WERI-Rb-1 (cell line): Measurements from ENCODE around the gene TM2D3.

ENCODE experiments used
- DNase-seq: peaks from one replicate; pipeline ENCODE4 v3.0.0-alpha.2; 2020
- H3K27ac ChIP-seq: fragments of 250-450 bp; sonication (Bioruptor Pico); 2 replicates; pipeline ENCODE4 v1.5.1; 2020; ENCODE audit warnings: mild to moderate bottlenecking, moderate library complexity
- H3K27me3 ChIP-seq: fragments of 250-450 bp; sonication (Bioruptor Pico); 2 replicates; pipeline ENCODE4 v1.5.1; 2021; ENCODE audit warnings: mild to moderate bottlenecking, low read depth, moderate library complexity; ENCODE audit not compliant: insufficient read depth, severe bottlenecking
- H3K36me3 ChIP-seq: fragments of 250-450 bp; sonication (Bioruptor Pico); 2 replicates; pipeline ENCODE4 v1.5.1; 2020; ENCODE audit warnings: mild to moderate bottlenecking, moderate library complexity
- H3K4me3 ChIP-seq: 2 replicates; pipeline ENCODE4 v1.5.1; 2011; ENCODE audit warnings: low read depth, mild to moderate bottlenecking, control low read depth, low read length
- H3K9me3 ChIP-seq: fragments of 250-450 bp; sonication (Bioruptor Pico); 2 replicates; pipeline ENCODE4 v1.5.1; 2021; ENCODE audit warnings: mild to moderate bottlenecking, moderate library complexity; ENCODE audit not compliant: severe bottlenecking
- TF ChIP-seq, protein P1 (sequence below): IDR thresholded peaks from 2 replicates; pipeline ENCODE4 v1.5.1; 2011; ENCODE audit warnings: low read depth, mild to moderate bottlenecking, control low read depth, inconsistent platforms, low read length

TM2D3 gene

DNA sequence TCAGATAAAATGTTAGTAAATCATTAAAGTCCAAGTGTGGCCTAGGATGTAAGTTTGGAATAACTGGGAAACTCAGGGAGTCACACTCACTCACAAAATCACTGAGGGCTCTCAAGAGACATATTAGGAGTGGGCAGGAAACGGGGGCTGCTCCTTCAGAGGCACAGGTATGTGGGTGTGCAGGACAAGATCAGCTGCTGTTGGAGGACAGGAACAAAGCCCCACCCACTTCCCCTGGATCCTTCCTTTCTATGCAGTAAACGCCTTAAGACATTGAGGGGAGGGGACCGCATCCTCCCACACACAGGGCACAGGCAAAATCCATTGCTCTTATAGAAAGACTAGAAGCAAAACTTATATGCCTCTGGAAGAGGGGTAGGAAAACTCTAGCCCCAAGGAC is 30.2 kb downstream of the TM2D3 start:
- Histone ChIP-seq H3K9me3 (no peaks in the 10 kb centered on the region), H3K27me3 (no peaks in the 10 kb centered on the region), H3K4me3 (no peak overlapping the region), H3K27ac (no peak overlapping the region), H3K36me3 (no peaks in the 10 kb centered on the region)
- TF ChIP-seq, protein P1, sequence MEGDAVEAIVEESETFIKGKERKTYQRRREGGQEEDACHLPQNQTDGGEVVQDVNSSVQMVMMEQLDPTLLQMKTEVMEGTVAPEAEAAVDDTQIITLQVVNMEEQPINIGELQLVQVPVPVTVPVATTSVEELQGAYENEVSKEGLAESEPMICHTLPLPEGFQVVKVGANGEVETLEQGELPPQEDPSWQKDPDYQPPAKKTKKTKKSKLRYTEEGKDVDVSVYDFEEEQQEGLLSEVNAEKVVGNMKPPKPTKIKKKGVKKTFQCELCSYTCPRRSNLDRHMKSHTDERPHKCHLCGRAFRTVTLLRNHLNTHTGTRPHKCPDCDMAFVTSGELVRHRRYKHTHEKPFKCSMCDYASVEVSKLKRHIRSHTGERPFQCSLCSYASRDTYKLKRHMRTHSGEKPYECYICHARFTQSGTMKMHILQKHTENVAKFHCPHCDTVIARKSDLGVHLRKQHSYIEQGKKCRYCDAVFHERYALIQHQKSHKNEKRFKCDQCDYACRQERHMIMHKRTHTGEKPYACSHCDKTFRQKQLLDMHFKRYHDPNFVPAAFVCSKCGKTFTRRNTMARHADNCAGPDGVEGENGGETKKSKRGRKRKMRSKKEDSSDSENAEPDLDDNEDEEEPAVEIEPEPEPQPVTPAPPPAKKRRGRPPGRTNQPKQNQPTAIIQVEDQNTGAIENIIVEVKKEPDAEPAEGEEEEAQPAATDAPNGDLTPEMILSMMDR, result no peak
- DNase-seq, result no peak

DNA sequence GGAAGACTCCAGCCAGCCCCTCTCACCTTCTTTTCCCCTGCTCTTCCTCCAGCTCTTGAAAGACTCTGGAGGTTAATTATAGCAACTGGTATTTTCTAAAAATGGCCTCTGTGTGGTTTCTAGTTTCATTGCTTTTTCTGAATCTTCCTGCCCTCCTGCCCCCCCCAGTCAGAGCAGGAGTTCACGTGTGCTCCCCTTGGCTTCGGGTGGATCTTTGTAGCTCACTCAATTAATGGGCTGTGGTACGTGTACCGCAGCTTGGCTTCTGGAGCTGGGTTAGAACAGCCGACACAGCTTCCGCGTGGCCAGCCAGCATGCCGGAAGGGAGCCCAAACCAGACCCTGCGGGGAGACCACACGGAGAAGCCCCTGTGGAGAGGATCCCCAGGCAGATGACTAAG is 31.5 kb downstream of the TM2D3 start:
- no peaks in the 10 kb centered on the region for H3K9me3 ChIP-seq
- DNase-seq, result no peak
- no peaks in the 10 kb centered on the region for H3K27me3 ChIP-seq
- H3K4me3 ChIP-seq, result no peak overlapping the region
- no peaks in the 10 kb centered on the region for H3K36me3 ChIP-seq
- TF ChIP-seq, protein P1, result no peak
- no peak overlapping the region for H3K27ac ChIP-seq

DNA sequence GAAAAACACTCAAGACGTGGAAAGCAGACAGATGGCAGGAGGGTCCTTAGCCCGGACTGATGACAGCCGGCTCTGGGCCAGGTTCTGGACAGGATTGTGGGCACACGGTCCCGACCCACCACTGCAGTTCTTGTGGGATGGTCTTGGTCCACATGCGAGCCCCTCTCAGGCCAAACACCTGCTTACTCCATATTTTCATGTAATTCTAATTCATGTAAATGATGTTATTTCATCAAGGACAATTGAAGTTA is 32.6 kb downstream of the TM2D3 start:
- DNase-seq, result no peak
- no peaks in the 10 kb centered on the region for H3K36me3 ChIP-seq
- TF ChIP-seq, protein P1, result no peak
- no peaks in the 10 kb centered on the region for H3K27me3 ChIP-seq
- no peaks in the 10 kb centered on the region for H3K9me3 ChIP-seq
- no peak overlapping the region for H3K4me3 ChIP-seq
- no peak overlapping the region for H3K27ac ChIP-seq

DNA sequence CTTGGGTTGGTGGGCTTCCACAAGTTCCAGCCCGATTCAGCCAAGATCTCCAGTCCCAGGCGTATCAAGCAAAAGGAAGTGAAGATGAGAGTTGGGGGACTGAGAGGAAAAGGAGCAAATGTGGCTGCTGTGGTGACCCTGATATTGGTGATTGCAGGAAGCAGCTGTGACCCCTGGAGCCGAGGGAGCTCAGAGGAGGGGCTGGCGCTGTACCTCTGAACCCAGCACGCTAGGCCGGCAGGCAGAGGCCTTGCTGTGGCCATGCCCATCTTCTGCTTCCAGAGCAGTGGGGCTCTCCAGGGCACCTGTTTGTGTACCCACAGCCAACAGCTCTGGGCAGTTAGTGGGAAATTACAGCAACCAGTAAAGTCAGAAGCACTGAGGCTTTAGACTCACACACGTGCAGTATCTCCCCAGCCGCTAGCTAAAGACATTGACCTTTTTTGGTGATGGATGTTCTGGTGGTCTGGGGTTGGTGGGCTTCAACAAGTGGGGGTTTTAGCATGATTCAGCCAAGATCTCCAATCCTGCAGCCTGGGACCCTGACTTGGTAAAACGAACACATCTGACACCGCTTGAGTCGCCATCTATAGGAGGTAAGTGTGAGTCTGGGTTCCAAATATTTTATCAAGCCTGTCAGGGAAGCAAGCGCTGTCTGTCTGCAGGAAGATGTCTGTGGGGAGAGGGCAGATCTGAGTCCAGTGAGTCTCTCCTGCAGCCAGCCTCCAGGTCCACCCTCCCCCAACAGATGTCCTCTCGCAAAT is 33.1 kb downstream of the TM2D3 start:
- no peaks in the 10 kb centered on the region for H3K27me3 ChIP-seq
- H3K9me3 ChIP-seq, result no peaks in the 10 kb centered on the region
- no peaks in the 10 kb centered on the region for H3K36me3 ChIP-seq
- no peak overlapping the region for H3K27ac ChIP-seq
- H3K4me3 ChIP-seq, result no peak overlapping the region
- TF ChIP-seq, protein P1, result no peak
- no peak for DNase-seq

DNA sequence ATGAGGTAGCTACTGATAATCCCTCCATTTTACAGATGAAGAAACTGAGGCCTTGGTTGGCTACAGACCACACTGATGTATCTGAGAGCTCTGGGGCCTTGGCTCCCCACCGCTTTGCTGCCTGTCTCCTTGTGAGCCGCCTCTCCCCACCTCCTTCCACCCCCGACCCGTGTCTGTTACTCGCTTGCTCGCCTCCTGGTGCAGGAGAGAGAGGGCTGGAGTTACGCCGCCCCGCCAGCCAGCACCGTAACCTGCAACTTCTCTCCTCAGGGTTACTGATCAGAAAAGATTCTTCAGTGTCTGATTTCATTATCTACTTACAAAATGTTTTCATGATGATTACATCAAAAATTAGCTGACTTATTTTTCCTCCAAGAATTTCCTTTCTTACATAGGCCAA is 34.1 kb downstream of the TM2D3 start:
- no peak overlapping the region for H3K4me3 ChIP-seq
- H3K27me3 ChIP-seq, result no peaks in the 10 kb centered on the region
- no peak for DNase-seq
- H3K9me3 ChIP-seq, result no peaks in the 10 kb centered on the region
- TF ChIP-seq, protein P1, result no peak
- H3K27ac ChIP-seq, result no peak overlapping the region
- no peaks in the 10 kb centered on the region for H3K36me3 ChIP-seq

DNA sequence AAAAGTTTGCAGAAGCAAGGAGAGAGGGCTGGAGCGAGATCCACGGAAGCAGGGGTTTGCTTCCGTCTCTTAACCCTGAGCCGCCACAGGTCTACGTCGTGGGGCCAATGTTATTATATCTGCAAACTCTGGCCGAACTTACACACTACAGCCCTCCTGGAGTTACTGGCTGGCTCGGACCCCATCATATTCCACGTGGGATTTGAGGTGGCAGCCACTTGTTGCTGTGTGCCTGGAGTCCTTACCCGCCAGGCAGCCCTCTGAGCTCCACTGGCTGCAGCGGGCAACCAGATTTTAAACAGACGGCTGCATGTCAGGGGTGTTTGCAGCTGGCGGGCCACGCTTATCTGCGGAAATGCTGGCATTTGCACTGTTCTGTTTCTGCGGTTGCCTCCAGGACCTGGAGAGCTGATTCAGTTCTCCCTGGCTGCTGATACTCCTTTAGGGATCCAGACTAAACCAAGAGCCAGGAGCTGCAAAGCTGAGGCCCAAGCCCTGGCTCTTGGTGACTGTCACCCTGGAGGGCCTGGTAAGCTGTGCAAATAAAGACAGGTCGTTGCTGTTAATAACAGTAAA is 34.7 kb downstream of the TM2D3 start:
- no peaks in the 10 kb centered on the region for H3K9me3 ChIP-seq
- DNase-seq, result no peak
- H3K27ac ChIP-seq, result no peak overlapping the region
- TF ChIP-seq, protein P1, result no peak
- H3K36me3 ChIP-seq, result no peaks in the 10 kb centered on the region
- H3K27me3 ChIP-seq, result no peaks in the 10 kb centered on the region
- H3K4me3 ChIP-seq, result no peak overlapping the region
